Fibroblast of lung (primary cell): Measurements from ENCODE around the gene LPIN3.

Experiments used
- EZH2 ChIP-seq: IDR thresholded peaks from 2 replicates; pipeline ENCODE4 v1.5.1; 2012; ENCODE audit warnings: low read length, control low read depth, mild to moderate bottlenecking; ENCODE audit errors: missing control alignments
- TF ChIP-seq, protein P1 (sequence below), 2 donors: IDR thresholded peaks in 1 of 2; conservative IDR thresholded peaks in 1 of 2; 1 replicate in 1 of 2; 2 replicates in 1 of 2; pipeline ENCODE4 v1.5.1; 2011 to 2012; ENCODE audit warnings: low read length in 2 of 2, control low read depth in 1 of 2, inconsistent platforms in 1 of 2, low read depth in 1 of 2, mild to moderate bottlenecking in 1 of 2

DNA sequence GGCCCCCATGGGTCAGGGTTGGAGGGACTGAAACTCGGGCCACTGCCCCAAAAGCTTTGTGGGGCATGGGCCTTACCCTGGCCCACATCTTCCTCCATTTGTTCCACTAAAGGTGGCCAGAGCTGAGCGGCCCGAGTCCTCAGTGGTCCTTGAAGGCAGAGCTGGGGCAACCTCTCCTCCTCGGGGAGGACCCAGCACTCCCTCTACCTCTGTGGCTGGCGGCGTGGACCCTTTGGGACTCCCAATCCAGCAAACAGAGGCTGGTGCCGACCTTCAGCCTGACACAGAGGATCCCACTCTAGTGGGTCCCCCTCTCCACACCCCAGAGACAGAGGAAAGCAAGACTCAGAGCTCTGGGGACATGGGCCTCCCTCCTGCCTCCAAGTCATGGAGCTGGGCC is 9.3 kb downstream of the LPIN3 start:
- no peak for TF ChIP-seq EZH2
- TF ChIP-seq, protein P1, sequence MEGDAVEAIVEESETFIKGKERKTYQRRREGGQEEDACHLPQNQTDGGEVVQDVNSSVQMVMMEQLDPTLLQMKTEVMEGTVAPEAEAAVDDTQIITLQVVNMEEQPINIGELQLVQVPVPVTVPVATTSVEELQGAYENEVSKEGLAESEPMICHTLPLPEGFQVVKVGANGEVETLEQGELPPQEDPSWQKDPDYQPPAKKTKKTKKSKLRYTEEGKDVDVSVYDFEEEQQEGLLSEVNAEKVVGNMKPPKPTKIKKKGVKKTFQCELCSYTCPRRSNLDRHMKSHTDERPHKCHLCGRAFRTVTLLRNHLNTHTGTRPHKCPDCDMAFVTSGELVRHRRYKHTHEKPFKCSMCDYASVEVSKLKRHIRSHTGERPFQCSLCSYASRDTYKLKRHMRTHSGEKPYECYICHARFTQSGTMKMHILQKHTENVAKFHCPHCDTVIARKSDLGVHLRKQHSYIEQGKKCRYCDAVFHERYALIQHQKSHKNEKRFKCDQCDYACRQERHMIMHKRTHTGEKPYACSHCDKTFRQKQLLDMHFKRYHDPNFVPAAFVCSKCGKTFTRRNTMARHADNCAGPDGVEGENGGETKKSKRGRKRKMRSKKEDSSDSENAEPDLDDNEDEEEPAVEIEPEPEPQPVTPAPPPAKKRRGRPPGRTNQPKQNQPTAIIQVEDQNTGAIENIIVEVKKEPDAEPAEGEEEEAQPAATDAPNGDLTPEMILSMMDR (conservative IDR thresholded peaks at IDR 0.05 in 1 of 2, IDR thresholded peaks at IDR 0.05 in 1 of 2; ENCODE audit: low read depth in 1 of 2, low read length in 2 of 2), result no peak
